Left ventricle myocardium inferior (tissue), 1 donor: ENCODE data around the gene CACTIN. TPM values are rescaled to one million over a fixed set of nuclear protein-coding genes. Genes with fewer than 3 reads are reported as not detected.

ENCODE experiments used
- DNase-seq: peaks from one replicate; pipeline ENCODE4 v3.0.0-alpha.2; 2020
- H3K27ac ChIP-seq: fragments of 200-600 bp; replicated peaks from 2 replicates; pipeline ENCODE4 v1.8.0; 2021
- H3K27me3 ChIP-seq: fragments of 200-600 bp; 2 replicates; pipeline ENCODE4 v1.8.0; 2021; ENCODE audit warnings: low read depth
- H3K36me3 ChIP-seq: fragments of 200-600 bp; 2 replicates; pipeline ENCODE4 v1.8.0; 2021
- H3K4me1 ChIP-seq: fragments of 200-600 bp; 2 replicates; pipeline ENCODE4 v1.8.0; 2021
- H3K4me3 ChIP-seq: fragments of 200-600 bp; 2 replicates; pipeline ENCODE4 v1.8.0; 2021; ENCODE audit warnings: mild to moderate bottlenecking, moderate library complexity
- H3K9me3 ChIP-seq: fragments of 200-600 bp; replicated peaks from 2 replicates; pipeline ENCODE4 v1.8.0; 2021
- intact Hi-C: fragments of 100-400 bp; cut with micrococcal nuclease; formaldehyde crosslinking; loops from one replicate; pipeline ENCODE4 v1.11.0; 2022
- total RNA-seq: library from RNA; stranded (reverse); fragmentation: NEBNext Ultra II Directional; extraction: Animal tissue kit (Norgen Biotek cat#: 25700); gene quantifications from one replicate; pipeline ENCODE4 v1.2.1, GENCODE V29; 2021
- TF ChIP-seq, protein P1 (sequence below): fragments of 200-600 bp; IDR thresholded peaks from 2 replicates; pipeline ENCODE4 v1.8.0; 2021; ENCODE audit warnings: antibody characterized with exemption, mild to moderate bottlenecking, borderline replicate concordance
- donor health status: DM: no; HTN: yes; CAD: no; lungs with severe emphysema.

CACTIN gene
- total RNA-seq, 1 donor from 2014 or later, result 14.5 TPM

DNA sequence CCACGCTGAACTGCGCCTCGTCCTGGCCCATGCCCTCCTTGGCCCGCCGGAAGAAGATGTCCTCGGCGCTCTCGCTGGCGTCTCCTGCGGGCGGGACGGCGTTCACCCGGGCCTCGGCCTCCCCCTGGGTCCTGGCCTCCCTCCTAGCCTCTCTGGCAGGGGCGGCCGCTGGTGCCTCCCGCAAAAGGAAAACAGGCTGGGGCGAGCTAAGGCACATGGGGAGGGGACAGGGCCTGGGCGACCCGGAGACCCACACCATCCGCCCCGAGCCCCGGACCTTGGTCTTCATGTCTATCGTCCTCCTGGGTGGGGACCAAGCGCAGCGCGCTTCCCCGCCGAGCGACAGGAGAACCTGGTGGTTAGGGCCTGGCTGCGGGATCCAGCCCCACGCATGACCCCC, 14.3 kb downstream of the CACTIN start:
- Histone ChIP-seq H3K27ac (no peak overlapping the region), H3K9me3 (no peaks in the 10 kb centered on the region), H3K4me1 (peaks cover 36% of the 10 kb centered on the region), H3K4me3 (no peak overlapping the region), H3K36me3 (peaks cover 39% of the 10 kb centered on the region), H3K27me3 (no peaks in the 10 kb centered on the region)
- no peak for DNase-seq
- intact Hi-C loops, result no loop called here
- TF ChIP-seq, protein P1, sequence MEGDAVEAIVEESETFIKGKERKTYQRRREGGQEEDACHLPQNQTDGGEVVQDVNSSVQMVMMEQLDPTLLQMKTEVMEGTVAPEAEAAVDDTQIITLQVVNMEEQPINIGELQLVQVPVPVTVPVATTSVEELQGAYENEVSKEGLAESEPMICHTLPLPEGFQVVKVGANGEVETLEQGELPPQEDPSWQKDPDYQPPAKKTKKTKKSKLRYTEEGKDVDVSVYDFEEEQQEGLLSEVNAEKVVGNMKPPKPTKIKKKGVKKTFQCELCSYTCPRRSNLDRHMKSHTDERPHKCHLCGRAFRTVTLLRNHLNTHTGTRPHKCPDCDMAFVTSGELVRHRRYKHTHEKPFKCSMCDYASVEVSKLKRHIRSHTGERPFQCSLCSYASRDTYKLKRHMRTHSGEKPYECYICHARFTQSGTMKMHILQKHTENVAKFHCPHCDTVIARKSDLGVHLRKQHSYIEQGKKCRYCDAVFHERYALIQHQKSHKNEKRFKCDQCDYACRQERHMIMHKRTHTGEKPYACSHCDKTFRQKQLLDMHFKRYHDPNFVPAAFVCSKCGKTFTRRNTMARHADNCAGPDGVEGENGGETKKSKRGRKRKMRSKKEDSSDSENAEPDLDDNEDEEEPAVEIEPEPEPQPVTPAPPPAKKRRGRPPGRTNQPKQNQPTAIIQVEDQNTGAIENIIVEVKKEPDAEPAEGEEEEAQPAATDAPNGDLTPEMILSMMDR, result no peak

DNA sequence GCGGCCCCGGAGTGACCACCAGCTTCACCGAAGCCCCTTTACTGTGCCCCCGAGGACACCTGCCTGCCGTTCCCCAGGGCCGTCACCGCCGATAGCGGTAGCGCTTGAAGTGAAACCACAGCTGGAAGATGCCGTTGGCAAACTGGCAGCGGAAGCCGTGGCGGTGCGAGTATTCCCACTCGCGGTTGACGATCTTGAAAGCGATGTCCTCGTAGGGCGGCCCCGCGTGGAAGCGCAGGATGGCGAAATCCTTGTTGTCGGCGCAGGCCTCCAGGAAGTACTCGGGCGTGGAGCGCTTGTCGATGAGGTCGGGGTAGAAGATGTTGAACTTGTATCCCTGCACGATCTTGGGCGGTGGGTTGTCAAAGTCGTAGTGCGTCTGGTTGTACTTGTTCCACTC, 14.7 kb downstream of the CACTIN start:
- Histone ChIP-seq H3K27ac (no peak overlapping the region), H3K36me3 (peaks cover 39% of the 10 kb centered on the region), H3K9me3 (no peaks in the 10 kb centered on the region), H3K4me1 (peaks cover 38% of the 10 kb centered on the region), H3K27me3 (peaks cover 1% of the 10 kb centered on the region), H3K4me3 (no peak overlapping the region)
- intact Hi-C loops, result no loop called here
- no peak for DNase-seq
- TF ChIP-seq, protein P1, result no peak

DNA sequence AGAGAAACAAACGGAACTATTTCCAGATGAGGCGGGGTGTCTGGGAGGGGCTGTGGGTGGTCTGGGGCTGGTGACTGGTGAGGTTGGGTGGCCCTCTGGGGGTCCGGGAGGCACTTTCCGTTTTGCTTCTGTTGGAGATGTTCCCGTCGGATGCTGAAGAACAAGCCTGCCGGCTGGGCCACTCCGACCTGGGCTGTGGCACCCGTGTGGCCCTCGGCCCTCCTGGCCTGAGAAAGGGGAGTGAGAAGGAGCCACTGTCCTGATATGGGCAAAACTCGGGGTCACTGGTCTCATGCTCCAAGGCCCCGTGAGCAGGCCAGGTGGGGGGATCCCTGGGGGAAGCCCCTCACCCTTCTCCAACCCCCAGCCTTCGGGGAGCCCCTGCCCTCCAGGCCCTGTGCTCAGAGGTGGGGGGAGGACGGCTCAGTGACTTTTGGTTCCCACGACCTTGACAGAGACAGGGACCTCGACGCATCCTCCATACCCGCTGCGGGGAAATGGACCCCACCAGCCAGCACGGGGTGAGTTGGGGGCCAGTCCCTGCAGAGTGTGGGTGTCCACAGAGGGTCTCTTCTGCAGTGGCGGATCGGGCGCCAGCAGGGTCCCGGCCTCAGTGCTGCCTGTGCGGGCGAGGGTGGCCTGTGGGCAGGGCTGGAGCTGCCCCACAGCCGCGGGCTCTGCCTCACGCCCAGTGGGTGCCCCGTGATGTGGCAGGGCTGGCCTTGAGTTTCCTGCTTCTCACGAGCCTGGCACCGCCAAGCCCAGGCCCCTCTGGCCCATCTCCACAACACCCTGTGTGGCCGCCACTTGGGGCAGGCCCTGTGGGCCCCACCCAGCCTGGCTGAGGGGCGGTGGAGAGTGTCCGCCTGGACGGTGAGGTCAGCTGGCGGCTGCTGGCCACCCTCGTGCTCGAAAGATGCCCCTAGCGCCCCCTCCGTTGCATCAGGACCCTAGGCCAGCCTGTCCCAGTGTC, 15.6 kb downstream of the CACTIN start:
- H3K9me3 ChIP-seq, result no peaks in the 10 kb centered on the region
- DNase-seq, result no peak
- H3K27me3 ChIP-seq, result peaks cover 10% of the 10 kb centered on the region
- no peak overlapping the region for H3K4me3 ChIP-seq
- TF ChIP-seq, protein P1, result no peak
- H3K36me3 ChIP-seq, result peaks cover 38% of the 10 kb centered on the region
- intact Hi-C loops, result no loop called here
- peaks cover 46% of the 10 kb centered on the region for H3K4me1 ChIP-seq
- H3K27ac ChIP-seq, result peak overlapping the region; percentile 92

DNA sequence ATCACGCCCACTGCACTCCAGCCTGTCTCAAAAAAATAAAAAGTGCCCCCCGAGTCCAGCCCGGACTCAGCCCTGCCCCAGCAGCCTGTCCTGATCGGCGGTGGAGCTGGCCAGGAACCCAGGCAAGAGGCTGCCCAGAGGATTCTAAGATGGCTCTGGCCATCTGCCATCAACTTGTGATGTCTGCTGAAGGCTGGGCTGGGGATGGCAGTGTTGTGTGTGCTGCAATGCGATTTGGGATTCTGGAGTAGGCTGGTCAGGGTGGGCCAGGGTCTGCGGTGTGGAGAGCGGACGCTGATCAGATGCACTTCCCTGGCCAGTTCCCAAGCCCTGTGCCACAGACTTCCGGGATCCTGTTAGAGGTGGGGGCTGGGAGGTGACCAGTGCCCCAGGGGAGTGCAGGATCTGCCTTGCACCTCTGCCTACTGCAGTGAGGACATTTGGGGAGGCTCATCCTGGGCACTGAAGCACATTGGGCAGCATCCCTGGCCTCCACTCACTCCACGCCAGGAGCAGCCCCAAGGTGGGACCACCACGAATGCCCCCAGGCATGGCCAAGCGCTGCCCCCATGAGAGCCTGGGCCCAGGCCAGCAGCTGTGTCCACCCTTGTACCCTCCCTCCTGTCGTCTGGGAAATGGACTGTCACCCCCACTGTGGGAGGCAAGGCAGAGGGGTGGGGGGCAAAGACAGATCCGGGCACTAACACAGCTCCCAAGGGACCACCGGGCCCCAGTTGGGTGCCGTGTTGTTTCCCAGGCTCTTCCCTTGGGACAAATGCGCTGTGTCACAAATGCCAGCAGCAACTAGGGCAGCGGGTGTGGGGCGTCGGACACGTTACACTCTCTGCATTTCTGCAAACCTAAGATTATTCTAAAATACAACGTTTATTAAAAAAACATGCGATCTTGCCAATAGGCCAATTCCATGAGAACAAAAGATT, 16.5 kb downstream of the CACTIN start:
- Histone ChIP-seq H3K9me3 (no peaks in the 10 kb centered on the region), H3K27me3 (peaks cover 15% of the 10 kb centered on the region), H3K4me3 (no peak overlapping the region), H3K36me3 (peaks cover 32% of the 10 kb centered on the region), H3K27ac (peak overlapping the region; percentile 92), H3K4me1 (peaks cover 49% of the 10 kb centered on the region)
- TF ChIP-seq, protein P1, result no peak
- intact Hi-C loops, result no loop called here
- no peak for DNase-seq

DNA sequence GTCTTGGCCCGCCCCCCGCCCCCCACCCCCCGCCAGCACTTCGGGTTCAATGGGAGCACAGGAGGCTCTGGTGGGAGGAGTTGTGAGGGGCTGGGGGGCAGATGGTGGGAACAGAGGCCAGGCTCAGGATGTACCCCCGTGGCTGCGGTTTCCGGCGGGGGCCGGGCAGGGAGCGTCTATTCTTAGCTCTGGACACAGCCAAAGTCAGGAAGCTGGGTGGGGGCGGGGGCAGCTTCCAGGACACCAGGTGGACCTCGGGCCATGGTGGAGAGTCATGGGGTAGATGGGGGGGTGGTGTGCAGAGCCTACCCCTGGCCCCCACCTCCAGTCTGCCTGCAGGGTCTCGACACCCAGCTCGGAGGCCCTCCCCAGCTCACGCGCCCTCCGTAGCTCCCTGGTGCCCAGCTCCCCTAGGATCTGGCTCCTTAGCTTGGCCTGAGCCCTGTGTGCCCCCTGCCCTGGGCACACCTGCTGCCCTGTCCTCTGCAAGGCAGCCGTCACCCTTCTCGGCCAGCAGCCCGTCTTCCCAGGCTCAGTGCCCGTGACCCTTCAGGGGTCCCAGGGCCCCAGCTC, 17.8 kb downstream of the CACTIN start:
- DNase-seq, result peak; percentile 58
- Histone ChIP-seq H3K4me1 (peaks cover 61% of the 10 kb centered on the region), H3K4me3 (peak overlapping the region; percentile 4), H3K27ac (peak overlapping the region; percentile 92), H3K27me3 (peaks cover 26% of the 10 kb centered on the region), H3K9me3 (no peaks in the 10 kb centered on the region), H3K36me3 (peaks cover 30% of the 10 kb centered on the region)
- TF ChIP-seq, protein P1, result no peak
- intact Hi-C loops, result no loop called here
